ENCODE data around the gene IL11.

IL11 gene

DNA sequence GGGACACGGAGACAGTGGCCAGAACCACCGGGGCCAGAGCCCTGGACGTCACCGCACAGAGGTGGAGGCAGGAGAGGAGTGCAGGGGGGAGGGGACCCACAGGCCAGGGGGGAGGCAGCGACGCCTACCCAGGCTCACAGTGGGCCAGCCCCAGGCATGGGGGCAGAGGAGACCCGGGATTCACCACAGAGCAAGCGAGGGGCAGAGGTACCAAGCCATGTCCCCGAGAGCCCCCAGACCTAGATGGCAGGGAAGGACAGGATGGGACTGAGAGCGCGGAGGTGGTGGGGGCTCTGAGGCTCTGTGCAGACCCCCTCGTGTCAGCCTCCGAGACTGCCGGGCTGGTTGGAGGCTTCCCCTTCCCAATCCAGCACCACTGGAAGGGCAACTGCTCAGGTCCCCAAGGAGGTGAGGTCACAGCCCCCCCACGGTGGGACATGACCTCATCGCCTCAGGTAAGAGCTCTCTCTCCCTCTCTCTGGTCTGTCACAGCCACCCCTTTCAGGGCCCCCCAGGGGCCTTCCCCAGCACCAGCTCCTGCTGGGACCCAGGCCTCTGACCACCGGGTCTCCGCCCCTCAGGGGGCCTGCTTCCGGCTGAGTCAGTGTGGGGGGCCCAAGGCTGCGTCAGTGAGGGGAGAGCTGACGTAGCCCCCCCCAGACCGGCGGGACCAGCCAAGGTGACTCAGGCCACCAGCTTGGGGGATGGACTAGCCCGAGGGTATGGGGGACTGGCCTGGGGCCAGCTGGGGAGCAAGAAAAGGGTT lies 2.2 kb upstream of the IL11 start:
- DNase-seq: no peak

- DNase-seq: peak; percentile 68
These were observed 484 bp downstream of the IL11 start for GRCh38 chr19:55369653-55370304.

- DNase-seq: peak; percentile 70
These were observed 1.3 kb downstream of the IL11 start for GRCh38 chr19:55368701-55369563.

GRCh38 chr19:55368106-55368505 lies 2.2 kb downstream of the IL11 start:
- no peak for DNase-seq

GRCh38 chr19:55366790-55367189 lies 3.5 kb downstream of the IL11 start:
- no peak for DNase-seq

DNA sequence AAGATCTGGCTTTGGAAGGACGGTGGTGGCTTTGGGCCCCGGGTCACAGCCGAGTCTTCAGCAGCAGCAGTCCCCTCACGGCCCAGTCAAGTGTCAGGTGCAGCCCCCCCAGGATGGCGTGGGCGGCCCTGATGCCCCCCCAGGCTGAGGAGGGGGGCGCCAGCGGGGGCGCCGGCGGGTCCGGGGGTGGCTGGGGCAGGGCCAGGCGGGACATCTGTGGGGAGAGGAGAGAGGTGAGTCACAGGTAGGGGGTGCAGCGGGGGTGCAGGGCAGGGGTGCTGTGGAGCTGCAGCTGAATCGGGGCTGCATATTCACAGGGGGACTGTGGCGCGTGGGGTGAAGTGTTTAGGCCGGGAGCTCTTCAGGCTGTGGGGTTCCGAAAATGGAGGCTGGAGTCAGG lies 4.3 kb downstream of the IL11 start:
- no peak for DNase-seq

DNA sequence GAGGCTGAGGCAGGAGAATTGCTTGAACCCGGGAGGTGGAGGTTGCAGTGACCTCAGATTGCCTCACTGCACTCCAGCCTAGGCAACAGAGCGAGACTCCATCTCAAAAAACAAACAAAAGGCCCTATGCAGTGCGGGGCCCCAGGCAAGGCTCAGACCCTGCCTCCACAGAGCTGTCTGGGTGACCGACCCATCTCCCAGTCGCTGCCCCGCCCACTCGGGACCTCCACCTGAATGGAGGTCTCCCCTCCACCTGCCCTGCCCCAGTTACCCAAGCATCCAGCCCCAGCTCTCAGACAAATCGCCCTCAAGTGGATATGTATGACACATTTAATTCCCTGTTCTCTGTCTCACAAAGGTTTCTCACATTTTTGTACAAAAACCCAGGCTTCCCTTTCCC lies 5.0 kb downstream of the IL11 start:
- DNase-seq: no peak

DNA sequence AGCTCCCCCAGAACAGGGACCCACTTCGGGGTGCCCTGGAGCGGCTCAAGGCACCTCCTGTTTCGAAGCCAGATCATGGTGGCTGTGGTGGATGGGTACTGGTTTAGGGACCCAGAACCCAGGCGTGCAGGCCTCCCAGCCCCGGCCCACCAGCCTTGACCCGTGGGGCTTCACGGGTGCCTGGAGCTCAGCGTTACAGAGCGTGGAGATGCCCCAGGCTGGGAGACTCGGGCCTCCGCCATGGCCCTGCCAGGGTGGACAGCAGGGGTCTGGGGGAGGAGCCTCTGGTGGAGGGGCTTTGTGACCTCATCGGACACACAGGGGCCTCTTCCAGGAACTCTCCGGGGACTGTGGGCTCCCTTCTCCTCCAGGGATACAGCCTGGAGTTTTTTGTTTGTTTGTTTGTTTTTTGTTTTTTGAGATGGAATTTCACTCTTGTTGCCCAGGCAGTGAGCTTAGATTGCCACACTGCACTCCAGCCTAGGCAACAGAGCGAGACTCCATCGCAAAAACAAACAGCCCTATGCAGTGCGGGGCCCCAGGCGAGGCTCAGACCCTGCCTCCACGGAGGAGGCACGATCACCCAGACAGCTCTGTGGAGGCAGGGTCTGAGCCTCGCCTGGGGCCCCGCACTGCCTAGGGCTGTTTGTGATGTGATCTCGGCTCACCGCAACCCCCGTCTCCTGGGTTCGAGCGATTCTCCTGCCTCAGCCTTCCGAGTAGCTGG lies 7.1 kb downstream of the IL11 start, which contains the start of gene GARIN5B:
TSS of gene GARIN5B (minus strand) at position 271 of the 727 bp plus-strand sequence. CDS start at position 77, 194 bp downstream.
- DNase-seq: no peak

DNA sequence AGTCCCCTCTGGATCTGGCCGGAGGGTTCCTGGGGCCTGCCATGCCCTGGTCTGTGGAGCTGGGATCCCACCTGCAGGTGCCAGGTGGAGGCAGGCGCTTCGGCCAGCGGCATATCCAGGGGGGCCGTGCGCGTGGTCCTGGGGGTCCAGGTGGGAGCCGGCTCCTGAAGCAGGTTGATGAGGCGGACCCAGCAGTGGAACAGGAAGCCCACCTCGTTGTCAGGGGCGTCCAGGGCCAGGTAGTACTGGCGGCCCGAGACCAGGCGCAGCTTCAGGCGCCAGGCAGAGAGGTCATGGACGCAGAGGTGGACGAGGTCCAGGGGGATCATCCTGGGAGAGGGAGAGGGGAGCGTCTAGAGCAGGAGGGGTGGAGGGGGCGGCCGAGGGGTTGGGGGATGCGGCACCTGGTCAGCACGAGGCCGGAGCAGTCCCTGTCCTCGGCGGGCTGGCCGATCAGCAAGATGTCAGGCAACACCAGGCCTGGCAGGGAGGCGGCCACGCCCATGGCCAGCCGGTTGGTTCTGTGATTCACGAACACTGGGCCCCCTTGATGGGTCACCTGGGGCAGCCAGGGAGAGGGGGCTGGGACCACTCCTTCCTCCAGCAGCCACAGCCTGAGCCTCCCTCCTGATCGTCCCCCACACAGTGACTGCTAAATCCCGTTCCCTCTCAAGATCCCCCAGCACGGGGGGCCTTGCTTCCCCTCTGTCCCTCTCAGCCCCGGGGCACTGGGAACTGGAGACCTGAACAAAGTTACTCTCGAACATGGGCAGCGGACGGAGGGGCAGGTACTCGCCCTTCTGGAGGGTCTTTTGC lies 7.9 kb downstream of the IL11 start:
- peak; percentile 42 for DNase-seq

GRCh38 chr19:55360902-55361301 lies 9.4 kb downstream of the IL11 start:
- DNase-seq: no peak

GRCh38 chr19:55358943-55359908 lies 11.0 kb downstream of the IL11 start:
- DNase-seq: no peak

- DNase-seq: no peak
These were observed 11.8 kb downstream of the IL11 start for GRCh38 chr19:55358493-55358892.

DNA sequence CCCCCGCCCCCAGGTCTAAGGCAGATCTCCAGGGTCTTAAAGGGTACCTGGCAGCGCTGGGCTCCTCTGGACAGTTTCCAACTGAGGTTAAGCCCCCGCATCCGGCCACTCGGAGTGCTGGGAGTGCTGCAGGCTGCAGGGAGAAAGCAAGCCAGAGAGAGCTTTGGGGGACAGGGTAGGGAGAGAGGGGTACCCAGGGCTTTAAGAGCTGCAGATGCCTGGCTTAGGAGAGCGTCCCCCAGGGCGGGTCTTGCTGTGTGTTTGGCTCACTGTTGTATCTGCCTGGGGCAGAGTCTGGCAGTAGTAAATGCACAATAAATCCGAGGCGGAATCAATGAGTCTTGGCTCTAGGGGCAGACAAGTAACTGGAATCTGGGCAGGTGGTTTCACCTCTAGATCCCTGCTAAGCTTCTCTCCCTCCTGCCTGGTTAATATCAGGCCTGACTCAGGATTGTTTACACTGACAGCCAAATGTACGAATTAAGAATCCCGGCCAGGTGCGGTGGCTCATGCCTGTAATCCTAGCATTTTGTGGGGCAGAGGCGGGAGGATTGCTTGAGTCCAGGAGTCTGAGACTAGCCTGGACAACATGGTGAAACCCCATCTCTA lies 14.9 kb downstream of the IL11 start:
- DNase-seq: no peak

DNA sequence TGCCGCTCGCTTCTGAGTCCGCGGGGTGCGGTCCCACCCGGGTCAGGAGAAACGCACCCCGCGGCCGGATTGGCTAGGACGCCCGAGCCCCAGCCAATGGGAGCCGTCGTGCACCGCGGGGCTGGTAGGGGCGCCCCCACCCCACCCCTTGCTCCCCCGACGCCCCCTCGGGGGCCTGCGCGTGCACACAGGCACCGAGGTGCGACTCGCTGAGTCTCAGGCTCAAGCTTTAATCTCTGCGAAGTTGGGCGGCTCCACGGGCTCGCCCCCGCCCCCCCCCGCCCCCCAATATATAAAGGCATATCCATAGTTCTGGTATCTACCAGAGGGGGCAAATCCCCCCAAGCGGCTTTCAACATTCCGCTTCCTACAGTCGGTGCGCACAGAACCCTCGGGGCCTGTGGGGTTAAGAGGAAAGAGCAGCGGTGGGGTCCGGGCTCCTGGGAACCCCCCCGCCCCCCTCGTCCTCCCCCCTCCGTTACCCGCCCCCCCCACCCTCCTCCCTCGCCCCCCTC lies 15.5 kb downstream of the IL11 start, which contains the start of gene COX6B2:
TSS of gene COX6B2 (minus strand) at position 22 of the 515 bp plus-strand sequence. CDS start 198 bp downstream, outside the sequence.
- DNase-seq: no peak

DNA sequence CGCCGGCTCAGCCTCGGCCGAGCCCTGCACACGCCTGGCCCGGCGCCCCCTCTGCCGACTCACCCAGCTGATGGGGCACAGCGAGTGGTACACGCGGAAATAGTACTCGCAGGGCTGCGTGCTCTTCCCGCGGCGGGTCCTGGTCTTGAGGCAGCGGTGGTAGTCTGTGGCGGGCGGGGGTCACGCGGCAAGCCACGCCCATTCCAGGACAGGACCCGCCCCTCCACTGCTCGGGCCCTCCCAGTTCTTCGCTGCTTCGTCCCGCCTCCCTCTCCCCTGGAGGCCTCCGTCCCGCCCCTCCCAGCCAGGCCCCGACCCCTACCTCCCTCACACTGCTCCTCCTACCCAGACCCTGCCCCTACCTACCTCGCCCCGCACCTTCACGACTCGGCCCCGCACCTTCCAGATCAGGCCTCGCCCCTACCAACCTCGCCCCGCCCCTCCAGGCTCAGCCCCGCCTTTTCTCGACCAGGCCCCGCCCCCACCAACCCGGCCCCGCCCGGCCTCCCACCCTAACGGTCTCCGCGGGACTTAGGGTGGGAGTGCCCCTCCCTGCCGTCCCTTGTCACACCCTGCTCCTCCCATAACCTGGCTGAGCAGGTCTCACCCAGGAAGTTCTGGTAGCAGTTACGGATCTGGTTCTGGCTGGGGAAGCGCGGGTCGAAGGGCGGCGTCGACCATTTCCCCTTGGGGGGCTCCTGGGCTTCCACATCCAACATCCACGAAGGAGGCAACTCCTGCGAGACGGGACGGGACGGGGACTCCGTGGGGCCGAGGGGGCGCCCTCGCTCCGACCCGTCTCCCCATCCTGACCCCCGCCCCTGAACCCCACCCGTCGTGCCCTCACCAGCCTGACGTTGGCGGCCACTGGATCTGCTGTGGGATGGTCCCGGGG lies 16.2 kb downstream of the IL11 start:
- DNase-seq: peak; percentile 79

- DNase-seq: no peak
These were observed 16.9 kb downstream of the IL11 start for GRCh38 chr19:55353356-55353802.

GRCh38 chr19:55352549-55353145 lies 17.6 kb downstream of the IL11 start:
- DNase-seq: no peak

DNA sequence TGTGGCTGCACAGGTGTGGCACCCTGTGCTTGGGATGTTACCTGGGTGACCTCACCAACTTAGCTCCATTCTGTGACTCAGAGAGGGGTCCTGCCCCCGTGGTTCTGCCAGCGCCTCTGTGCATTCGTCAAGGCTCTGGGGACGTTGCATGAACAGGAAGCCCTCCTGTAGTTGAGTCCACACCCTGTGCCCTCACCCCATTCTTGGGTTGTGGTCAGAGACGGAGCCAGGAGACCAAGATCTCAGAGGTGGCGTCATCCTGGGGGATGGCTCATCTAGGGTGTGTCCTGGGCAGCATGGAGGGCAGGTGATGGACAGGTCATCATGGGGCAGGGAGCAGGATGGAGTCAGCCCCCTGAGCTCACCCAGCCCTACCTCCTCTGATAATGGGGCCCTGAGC lies 18.2 kb downstream of the IL11 start:
- no peak for DNase-seq

Measured in right kidney (tissue), 1 donor.